Esophagus squamous epithelium (tissue), 4 donors: ENCODE results near the gene RELCH.

Source experiments
- CTCF ChIP-seq, 6 experiments: fragments of 450-650 bp in 4 of 6; fragments of 200-600 bp in 2 of 6; sonication (generic) in 2 of 6; IDR thresholded peaks; one replicate each; pipeline ENCODE4 v1.5.1; 2016 to 2019; ENCODE audit warnings: antibody characterized with exemption in 6 of 6, mild to moderate bottlenecking in 4 of 6, moderate library complexity in 4 of 6
- POLR2A ChIP-seq, 4 donors: fragments of 450-650 bp; IDR thresholded peaks; one replicate each; pipeline ENCODE4 v1.6.1; 2017; ENCODE audit warnings: antibody characterized with exemption in 4 of 4, mild to moderate bottlenecking in 4 of 4, moderate library complexity in 3 of 4

DNA sequence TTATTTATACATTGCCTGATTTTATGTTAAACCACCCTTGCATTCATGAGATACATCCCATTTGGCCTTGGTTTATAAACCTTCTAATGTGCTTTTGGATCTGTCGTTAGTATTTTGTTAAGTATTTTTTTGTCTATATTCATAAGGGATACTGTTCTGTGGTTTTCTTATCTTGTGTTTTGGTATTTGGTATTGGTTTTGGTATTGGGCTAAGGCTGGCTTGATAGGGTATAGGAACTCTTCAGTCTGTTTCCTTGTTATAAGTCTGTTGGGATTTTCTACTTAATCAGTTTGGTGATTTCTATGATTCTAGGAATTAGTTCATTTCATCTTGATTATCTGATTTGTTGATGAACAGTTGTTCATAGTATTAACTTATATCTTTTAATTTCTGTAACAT, 49.2 kb downstream of the RELCH start:
- no peak for TF ChIP-seq CTCF (IDR thresholded peaks at IDR 0.05)
- TF ChIP-seq POLR2A (IDR thresholded peaks at IDR 0.05): no peak
